NOMO-1 (cell line): ENCODE results near the gene PLIN3.
"Not testable (repeated sequence)": the region's sequence is repeated elsewhere in the genome, so short reads cannot be mapped to it uniquely, and the experiment has no call there.

ENCODE experiments used
- DNase-seq, 2 experiments: peaks; one replicate each; lab custom pipeline; 2025; ENCODE audit not compliant: unreplicated experiment in 2 of 2; lab: John Stamatoyannopoulos, UW

The PLIN3 gene

GRCh38 chr19:4892962-4893361, 25.5 kb upstream of the PLIN3 start:
- DNase-seq: not testable (repeated sequence)

DNA sequence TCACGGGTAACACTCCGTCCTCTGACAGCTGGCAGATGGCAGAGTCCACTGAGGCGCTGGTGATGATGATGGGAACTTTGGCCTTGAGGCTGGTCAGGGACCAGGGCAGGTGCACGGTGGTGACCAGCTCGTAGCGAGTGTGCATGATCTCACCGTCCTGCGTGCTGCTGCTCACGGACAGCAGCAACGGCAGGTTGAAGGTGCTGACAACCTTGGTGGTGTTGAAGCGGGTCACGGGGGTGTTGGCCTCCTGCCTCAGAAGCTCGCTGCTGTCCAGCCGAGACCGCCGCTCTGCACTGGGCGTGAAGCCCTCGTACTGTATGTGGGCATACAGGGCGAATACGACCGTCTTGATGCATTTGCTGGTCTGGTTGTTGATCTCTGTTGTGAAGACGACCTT, 23.6 kb upstream of the PLIN3 start:
- no peak for DNase-seq

DNA sequence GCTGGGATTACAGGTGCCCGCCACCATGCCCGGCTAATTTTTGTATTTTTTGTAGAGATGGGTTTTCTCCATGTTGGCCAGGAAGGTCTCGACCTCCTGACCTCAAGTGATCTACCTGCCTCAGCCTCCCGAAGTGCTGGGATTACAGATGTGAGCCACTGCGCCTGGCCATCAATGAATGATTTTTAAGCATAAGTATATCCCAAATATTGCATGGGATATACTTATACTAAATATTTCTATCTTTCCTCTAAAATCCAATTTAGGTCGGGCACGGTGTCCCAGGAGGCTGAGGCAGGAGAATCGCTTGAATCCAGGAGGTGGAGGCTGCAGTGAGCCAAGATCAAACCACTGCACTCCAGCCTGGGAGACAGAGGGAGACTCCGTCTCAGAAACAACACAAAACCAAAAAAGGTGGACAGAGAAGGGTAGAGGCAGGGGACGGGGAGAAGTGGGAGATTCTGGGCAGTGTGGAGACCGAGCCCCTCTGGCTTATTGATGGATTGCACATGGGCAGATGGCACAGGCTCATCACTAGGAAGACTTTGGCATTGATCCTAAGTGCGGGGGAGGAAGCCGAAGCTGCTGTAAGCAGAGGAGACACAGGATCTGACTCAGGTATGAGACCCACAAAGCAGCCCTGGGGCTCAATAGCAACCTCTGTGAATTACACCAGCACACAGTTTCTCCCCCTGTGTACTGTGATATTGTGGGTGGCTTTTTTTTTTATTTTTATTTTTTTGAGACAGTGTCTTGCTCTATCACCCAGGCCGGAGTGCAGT, 21.8 kb upstream of the PLIN3 start:
- no peak for DNase-seq

- not testable (repeated sequence) for DNase-seq
Measured at GRCh38 chr19:4887803-4888202, 20.3 kb upstream of the PLIN3 start.

DNA sequence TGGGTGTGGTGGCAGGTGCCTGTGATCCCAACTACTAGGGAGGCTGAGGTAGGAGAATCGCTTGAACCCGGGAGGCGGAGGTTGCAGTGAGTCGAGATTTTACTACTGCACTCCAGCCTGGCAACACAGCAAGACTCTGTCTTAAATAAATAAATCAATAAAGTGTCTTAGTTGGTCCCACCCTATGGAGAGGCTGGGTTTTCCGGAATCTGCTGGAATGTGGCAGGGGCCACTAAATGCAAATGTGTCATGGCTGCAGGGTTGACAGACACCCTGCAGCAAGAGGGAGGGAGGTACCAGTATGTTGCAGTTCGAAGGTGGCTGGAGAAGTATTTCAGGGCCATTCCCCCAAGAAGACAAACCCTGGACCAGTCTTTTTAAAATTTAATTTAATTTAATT, 17.5 kb upstream of the PLIN3 start:
- not testable (repeated sequence) for DNase-seq

DNA sequence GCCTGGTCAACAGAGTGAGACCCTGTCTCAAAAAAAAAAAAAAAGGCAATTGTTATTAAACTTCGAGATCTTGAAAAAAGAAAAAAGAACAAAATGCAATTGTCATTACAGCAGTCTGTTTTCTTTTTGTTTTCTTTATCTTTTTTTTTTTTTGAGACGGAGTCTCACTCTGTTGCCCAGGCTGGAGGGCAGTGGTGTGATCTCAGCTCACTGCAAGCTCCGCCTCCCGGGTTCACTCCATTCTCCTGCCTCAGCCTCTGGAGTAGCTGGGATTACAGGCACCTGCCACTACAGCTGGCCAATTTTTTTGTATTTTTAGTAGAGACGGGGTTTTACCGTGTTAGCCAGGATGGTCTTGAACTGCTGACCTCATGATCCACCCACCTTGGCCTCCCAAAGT, 15.4 kb upstream of the PLIN3 start:
- not testable (repeated sequence) for DNase-seq

- DNase-seq: no peak
Measured at GRCh38 chr19:4879041-4879440, 11.6 kb upstream of the PLIN3 start.

GRCh38 chr19:4878491-4878968, 11.1 kb upstream of the PLIN3 start:
- DNase-seq: no peak

- no peak for DNase-seq
Measured at GRCh38 chr19:4877753-4878490, 10.5 kb upstream of the PLIN3 start.

GRCh38 chr19:4873930-4874329, 6.5 kb upstream of the PLIN3 start:
- DNase-seq: no peak

DNA sequence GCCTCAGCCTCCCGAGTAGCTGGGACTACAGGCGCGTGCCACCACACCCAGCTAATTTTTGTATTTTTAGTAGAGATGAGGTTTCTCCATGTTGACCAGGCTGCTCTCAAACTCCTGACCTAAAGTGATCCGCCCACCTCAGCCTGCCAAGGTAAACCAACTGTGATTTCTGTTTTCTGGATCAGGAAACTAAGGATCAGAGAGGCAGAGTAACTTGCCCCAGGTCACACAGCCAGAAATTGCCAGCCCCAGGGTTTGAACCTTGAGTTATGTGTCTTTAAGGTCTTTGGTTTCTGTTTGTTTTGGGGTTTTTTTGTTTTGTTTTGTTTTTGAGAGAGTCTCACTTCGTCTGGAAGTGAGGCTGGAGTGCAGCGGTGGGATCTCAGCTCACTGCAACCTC, 4.2 kb upstream of the PLIN3 start:
- no peak for DNase-seq

- DNase-seq: peak; percentile 93
Measured at GRCh38 chr19:4870025-4870700, 2.7 kb upstream of the PLIN3 start.

GRCh38 chr19:4868286-4868834, 893 bp upstream of the PLIN3 start:
- DNase-seq: no peak

GRCh38 chr19:4866595-4867424, 657 bp downstream of the PLIN3 start:
- peak; percentile 18 to 38 for DNase-seq

DNA sequence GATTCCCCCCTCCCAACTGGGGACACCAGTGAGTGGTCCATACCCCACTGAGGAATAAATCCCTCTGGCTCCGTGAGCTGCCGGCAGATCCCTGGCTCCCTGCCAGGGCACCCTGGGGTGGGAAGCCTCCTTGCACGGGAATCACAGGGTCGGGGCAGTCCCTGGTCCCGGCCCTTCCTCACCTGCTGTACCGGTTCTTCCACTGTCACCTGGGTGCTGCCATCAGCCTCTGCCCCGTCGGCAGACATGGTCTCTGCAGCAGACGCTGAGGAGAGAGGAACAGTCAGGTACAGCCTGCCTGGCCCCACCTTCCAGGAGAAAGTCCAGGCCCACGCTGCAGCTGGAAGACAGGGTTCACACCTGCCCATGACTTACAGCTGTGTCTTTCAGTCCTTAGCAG, 6.3 kb downstream of the PLIN3 start:
- DNase-seq: no peak

GRCh38 chr19:4859697-4860096, 7.8 kb downstream of the PLIN3 start:
- no peak for DNase-seq

DNA sequence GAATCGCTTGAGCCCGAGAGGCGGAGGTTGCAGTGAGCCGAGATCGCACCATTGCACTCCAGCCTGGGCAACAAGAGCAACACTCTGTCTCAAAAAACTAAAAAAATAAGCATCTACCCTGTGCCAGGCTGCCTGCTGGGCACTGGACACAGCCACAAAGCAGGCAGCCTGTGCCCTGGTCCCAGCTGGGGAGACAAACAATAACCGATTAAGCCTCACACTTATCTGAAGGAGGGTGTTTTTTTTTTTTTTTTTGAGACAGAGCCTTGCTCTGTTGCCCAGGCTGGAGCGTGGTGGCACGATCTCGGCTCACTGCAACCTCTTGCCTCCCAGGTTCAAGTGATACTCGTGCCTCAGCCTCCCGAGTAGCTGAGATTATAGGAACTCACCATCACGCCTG, 11.0 kb downstream of the PLIN3 start:
- DNase-seq: not testable (repeated sequence)

- DNase-seq: not testable (repeated sequence)
Measured at GRCh38 chr19:4853506-4853905, 14.0 kb downstream of the PLIN3 start.

- no peak for DNase-seq
Measured at GRCh38 chr19:4852484-4852883, 15.0 kb downstream of the PLIN3 start.

DNA sequence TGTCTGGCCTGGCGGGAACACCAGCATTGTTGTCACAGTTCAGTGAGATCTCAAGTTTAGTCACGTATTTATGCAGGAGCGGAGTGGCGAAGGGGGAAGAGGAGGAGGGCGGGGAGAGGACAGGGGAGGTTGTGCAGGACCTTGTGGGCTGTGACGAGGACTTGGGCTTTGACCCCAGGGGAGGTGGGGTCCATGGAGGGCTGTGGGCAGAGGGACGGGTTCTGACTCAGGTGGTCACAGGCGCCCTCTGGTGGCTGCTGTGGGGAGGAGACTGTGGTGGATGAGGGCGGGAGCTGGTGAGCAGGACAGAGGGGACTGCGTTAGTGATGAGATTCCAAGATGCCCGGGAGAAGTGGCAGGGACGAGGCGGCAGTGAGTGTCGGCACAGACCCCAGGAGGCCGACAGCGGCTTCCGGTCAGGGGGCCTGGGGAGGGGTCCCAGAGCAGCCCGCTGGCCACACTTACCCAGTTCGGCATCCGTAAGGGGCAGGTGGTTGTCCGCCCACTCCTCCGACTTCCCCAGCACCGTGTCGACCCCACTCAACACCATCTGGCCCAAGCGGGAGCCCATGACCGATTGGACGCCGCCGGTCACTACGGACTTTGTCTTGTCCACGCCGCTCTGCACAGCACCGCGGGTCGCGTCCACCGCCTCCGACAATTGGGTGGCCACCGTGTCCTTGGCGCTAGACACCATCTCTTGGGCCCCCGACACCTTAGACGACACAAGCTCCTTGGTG, 15.7 kb downstream of the PLIN3 start:
- DNase-seq: no peak
